ENCODE results near the gene LRRC4B.
A peak's percentile ranks its signal among the peaks of the same experiment; 100 is the strongest.

Gene LRRC4B

GRCh38 chr19:50522881-50523280 lies 45.4 kb downstream of the LRRC4B start:
- no peak for DNase-seq (ENCODE audit: low read depth)

DNA sequence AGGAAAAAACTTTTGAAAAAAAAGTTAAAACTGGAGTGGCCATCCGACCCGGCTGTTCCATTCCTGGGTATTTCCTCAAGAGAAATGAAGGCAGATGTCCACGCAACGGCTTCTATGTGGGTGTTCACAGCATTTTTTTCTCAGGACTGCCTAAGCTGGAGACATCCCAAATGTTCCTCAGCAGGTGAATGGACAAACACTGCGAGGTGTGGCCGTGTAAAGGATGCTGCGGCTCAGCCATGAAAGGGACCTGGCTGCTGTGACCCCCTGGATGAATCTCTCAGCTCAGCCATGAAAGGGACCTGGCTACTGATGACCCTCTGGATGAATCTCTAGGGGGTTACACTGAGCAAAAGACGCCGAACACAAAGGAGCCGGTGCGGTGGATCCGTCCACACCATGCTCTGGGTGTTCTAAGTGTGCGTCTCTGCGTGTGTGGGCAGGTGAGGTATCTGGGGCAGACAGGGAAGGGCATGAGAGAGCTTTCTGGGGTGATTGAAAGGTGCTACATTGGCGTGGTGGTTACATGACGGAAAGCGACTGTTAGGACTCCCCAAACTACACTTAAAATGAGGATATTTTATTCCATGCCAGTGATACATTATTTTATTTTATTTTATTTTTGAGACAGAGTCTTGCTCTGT lies 47.3 kb downstream of the LRRC4B start:
- DNase-seq (ENCODE audit: low read depth) = no peak

GRCh38 chr19:50519006-50519575 lies 49.1 kb downstream of the LRRC4B start:
- DNase-seq (ENCODE audit: low read depth) = no peak

DNA sequence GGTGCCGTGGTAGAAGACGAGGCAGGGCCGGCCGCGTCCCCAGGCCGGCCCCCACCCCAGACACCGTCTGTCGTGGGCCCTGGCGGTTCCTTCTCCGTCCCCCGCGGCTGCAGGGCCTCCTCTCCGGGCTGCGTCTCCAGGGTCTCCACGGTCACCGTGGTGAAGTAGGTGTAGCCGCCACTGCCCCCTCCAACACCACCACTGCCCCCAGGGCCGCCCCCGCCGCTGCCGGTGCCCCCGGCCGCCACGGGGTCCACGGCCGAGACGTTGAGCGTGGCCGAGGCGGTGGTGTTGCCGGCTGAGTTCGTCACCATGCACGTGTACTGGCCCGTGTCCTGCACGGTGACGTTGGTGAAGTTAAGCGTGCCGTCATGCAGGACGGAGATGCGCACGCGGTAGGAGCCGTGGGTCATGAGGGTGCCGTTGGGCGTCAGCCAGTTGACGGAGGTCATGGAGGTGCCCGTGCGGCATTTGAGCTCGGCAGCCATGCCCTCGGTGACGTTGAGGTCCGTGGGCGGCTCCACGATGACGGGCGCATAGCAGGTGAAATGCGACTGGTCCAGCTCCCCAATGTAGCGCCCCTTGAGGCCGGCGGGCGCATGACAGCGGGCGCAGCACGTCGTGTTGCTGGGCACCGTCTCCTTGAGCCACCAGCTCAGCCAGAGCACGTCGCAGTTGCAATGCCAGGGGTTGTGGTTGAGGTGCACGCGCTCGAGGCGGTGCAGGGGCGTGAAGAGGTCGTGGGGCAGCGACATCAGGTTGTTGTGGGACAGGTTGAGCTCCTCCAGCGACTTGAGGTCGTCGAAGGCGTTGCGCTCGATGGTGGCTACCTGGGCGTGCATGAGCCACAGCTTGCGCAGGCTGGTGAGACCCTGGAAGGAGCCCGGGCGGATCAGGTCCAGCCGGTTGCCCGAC lies 49.9 kb downstream of the LRRC4B start:
- DNase-seq (ENCODE audit: low read depth) = no peak

DNA sequence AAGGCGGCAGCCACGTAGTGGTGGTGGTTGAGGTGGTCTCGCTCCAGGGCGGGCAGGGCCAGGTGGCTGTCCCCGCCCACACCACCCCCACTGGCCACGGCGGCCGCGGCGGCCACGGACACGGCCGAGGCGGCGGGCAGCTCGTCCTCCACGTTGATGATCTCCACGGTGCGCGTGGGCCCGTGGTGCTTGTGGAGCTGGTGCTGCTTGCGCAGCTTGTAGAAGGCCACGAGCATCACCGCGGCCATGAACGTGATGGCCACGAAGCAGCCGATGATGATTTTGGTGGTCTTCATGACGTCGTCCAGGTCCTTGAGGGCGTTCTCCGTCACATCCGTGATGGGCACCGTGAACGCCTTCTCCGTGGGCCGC lies 50.5 kb downstream of the LRRC4B start:
- DNase-seq (ENCODE audit: low read depth) = no peak

- no peak for DNase-seq (ENCODE audit: low read depth)
Observed at GRCh38 chr19:50516964-50517703, 51.1 kb downstream of the LRRC4B start.

DNA sequence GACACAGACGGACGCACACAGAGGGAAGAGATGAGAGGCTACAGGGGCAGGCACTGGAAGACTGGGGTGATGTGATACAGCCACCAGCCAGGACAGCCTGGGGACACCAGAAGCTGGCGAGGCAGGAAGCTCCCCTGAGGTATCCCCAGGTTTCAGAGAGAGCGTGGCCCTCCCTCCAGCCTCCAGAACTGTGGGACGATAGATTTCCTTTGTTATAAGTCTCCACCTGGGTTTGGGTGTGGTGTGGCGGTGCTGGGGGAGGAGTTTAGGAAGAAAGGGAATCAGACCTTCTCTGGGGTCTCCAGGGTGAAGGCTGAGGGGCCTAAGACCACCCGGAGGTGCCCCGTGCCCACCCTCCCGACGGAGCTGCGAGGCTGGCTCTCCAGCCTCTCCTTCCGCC lies 51.8 kb downstream of the LRRC4B start:
- no peak for DNase-seq (ENCODE audit: low read depth)

DNA sequence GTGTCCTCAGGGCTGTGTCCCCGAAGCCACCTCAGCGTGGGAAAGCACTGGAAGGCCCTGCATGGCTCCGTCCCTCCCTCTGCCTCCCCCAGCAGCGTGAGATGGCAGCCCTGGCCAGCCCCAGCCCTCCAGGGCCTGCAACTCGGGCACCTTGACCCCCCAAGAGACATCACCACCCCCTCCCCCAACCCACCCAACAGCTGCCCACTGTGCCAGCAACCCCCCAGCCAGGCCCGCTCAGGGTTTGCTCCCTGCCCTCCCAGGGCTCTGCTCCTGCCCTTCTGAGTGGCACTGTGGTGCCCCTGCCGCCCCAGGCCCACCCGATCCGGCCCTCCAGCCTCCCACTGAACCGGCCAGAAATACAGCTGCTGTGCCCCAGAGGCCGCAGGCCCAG lies 53.1 kb downstream of the LRRC4B start:
- no peak for DNase-seq (ENCODE audit: low read depth)

DNA sequence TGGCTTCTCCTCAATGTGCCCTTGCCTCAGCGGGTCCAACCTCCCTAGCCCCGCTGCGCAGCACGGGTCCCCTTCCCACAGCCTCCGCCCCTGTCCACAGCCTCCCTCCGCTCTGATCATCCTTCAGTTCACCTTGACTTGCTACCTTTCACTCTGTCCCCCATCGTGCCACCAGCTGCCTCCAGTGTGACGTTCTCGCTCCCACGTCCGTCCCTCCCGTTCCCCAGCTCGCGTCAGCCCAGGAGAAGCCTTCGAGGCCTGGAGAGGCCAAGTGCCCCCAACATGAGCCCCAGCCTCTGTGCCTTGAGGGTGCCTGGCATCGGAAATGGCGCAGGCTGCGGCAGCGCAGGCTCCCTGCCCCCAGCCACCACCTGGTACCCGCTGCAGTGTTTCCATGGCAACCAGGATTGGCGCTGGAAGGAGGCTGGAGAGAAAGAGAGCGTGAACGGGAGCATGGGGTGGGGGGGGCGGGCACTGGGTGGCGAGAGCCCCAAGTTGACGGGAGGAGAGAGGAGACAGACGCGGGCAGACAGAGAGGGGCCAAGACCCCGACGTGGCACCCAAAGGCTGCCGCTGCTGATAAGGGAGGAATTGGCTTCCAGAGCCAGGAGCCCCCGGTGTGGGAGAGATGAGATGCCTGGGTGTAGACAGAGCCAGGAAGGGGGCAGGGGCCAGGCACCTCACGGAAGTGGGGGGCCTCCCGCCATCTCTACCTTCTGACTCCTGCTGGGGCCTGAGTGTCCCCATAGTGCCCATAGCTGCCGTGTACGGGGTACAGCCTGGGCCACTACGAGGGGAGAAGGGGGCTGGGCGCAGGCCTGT lies 53.7 kb downstream of the LRRC4B start:
- DNase-seq (ENCODE audit: low read depth) = no peak

DNA sequence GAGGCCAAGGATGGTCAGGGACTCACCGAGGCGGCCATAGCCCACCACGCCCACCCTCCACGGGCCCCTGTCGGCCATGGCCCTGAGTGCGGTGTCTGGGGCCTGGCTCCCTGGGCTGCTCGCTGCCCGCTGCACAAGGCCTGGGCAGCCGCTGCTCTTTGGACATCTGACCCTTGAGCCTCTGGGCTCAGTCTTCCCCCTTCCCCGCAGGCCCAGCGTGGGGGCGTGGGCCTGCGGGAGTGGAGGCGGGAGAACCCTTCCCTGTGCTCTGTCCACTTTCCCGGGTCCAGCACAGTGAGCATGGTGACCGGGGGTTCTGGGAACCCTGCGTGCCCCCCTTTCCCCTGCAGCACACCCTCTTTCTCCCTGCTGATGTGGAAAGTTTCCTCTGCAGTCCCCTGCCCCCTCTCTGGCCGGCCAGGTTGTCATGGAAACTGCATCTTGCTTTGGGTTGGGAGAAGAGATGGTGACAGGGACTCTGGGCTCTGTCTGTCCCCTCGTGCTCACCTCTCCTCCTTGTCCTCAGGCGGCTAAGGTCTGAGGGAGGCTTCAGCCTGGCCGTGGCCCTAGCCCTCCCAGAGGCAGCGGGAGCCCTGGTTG lies 54.4 kb downstream of the LRRC4B start, which contains the start of gene ASPDH:
TSS of gene ASPDH (minus strand) at position 168 of the 600 bp plus-strand sequence. CDS start at position 78, 90 bp downstream.
- DNase-seq (ENCODE audit: low read depth) = no peak

DNA sequence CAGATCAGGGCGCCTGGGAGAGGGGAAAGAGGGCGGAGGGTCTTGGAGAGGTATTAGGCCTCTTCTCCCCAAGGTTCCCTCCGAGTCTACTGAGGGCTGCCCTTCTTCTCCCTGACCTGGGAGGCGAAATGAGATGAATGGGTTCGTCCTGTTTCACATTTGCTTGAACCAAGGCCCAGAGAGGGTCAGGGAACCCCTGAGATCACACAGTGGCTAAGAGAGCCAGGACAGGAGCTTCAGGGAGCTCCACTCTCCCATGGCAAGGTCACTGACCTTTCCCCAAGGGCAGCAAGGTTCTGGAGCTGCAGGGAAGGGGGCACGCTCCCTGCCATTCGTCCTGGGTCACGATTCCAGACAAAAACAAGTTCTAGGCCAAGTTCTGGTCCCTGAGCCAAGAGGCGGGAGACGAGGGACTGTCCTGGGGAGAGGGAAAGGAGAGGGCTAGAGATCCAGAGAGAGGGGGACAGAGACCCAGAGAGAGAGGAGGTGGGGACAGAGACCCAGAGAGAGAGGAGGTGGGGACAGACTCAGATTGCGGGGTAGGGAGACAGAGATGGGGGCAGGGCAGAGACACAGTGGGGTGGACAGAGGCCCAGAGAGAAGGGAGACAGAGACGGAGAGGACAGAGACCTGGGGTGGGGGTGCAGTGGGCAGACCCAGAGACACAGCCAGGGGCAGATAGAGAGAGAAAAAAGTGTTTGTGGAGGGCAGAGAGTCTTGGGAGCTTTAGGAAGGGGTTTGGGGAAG lies 55.1 kb downstream of the LRRC4B start:
- no peak for DNase-seq (ENCODE audit: low read depth)

- DNase-seq (ENCODE audit: low read depth) = no peak
Observed at GRCh38 chr19:50512112-50512998, 55.9 kb downstream of the LRRC4B start.

DNA sequence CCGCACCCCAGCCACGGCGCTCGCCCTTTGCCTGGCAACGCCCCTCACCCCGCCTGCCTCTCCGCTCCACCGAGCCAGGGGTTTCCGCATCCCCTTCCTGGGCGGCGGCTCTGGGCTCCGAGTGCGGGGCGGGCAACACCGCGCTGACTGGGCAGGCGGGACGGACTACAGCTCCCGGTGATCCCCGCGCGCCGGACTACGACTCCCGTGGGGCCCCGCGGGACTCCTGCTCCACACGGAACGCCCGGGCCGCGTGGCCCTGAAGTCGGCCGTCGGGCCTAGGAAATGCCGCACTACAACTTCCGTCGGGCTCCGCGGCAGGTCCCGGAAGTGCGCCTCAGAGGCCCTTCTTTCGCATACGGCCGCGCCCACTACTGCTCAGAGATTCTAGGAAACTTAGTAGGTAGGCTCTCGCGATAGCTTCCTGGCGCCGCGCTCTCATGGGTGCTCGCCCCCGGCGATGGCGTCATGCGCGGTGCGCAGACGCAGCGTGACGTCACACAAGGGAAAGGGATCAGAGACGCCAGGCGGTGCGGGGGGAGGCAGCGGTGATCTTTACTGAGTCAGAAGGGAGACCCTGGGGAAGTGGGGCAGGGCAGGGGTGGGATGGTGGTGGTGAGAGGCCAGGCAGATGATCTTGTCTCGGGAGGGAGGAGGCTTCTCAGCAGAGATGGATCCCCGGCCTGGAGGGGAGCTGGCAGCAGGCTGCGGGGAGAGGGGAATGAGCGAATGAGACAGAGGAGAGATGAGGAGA lies 57.0 kb downstream of the LRRC4B start, which contains the start of gene JOSD2:
TSS of gene JOSD2 (minus strand) at position 123 of the 754 bp plus-strand sequence. CDS start 760 bp downstream, outside the sequence.
- peak; percentile 99 for DNase-seq (ENCODE audit: low read depth)

DNA sequence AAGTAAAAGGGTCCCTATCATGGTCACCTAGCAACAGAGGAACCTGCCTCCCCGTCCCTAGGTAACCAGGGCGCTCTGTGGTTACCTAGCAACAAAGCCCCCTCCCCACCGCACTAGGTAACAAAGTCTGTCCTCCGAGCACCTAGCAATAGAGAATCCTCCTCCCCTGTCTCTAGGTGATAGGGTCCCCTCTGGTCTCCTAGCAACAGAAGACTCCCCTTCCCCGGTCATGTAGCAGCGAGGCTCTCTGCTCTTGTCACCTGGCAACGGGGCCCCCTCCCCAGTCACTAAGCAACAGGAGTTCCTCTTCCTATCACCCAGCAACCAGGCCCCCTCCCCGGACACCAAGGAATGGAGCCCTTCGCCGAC lies 57.6 kb downstream of the LRRC4B start:
- DNase-seq (ENCODE audit: low read depth) = no peak

DNA sequence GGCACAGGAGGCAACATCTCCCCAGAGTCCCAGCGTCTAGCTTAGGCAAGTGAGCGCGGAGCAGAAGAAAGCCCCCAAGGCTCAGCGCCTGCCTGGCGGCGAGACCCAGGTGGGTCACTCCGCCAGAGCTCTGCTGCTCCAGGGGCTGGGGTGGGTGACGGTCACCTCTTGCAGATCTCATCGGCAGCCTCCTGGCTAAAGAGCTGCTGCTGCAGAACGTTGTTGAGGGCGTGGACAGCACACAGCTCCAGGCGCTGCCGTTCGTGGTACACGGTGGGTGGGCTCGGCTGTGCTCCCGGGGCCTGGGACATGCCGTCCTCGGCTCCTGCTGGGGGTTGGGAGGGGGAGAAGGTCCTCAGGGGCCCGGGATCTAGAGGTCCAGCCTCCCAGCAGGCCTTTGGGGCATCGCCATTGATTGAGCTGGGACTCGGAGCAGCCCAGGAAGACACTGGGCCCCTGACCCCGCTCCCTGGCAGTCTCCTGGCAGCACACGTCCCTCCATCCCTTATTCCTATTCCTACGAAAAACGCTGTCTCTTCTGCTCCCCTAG lies 58.0 kb downstream of the LRRC4B start:
- DNase-seq (ENCODE audit: low read depth) = peak; percentile 28

DNA sequence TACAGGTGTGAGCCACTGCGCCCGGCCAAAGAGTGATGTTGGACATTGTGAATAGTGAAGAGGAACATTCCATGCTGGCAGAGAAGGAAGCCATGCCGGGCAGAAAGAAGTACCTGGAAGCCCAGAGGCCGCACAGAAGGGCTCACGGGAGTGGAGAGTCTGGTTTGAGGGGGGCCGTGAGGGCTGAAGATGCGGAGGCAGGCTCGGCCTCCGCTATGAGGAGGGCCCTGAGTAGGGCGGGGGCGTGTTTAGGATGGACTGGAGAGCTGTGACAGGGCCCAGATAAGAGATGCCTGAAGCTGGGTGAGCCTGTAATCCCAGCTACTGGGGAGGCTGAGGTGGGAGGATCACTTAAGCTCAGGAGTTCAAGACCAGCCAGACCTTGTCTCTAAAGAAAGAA lies 58.9 kb downstream of the LRRC4B start:
- DNase-seq (ENCODE audit: low read depth) = no peak

DNA sequence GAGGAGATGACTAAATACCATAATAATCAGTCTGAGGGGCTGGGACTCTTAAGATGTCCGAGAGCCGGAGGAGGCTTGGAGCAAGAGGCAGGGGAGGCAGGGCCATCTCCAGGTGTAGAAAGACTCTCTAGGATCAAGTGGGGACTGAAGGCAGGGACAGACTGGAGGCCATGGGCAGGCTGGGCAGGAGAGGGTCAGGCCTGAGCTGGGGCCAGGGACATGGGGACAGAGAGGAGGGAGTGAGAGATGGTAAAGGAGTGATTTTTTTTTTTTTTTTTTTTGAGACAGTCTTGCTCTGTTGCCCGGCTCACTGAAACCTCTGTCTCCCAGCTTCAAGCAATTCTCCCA lies 59.4 kb downstream of the LRRC4B start:
- DNase-seq (ENCODE audit: low read depth) = no peak

DNA sequence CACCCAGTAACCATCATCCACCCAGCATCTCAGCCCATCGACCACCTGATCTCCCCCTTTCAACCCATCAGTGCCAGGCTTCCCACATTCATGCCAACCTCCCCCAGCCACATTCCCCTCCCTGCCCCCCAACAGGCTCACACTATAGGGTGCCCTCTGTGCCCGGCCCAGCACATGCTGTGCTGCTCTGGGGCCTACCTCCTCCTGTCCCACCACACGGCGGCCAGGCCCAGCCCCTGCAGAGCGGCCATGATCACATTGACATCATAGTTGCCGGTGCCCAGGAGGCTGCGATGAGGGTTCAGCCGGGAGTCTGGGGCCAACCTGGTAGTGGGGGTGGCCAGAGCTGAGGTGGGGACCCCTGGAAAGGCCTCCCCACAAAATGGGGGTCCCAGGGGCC lies 60.9 kb downstream of the LRRC4B start:
- DNase-seq (ENCODE audit: low read depth) = no peak
